Stimulated activated CD4-positive, alpha-beta T cell treated with anti-CD3 and anti-CD28 coated beads, Interleukin-4, amount 100 ng/mL, for 4 hours (primary cell): Measurements from ENCODE around the gene GBA2.

Experiments used
- DNase-seq, 2 experiments: peaks; one replicate each; pipeline ENCODE4 v3.0.0-alpha.2; 2020

GBA2 gene

DNA sequence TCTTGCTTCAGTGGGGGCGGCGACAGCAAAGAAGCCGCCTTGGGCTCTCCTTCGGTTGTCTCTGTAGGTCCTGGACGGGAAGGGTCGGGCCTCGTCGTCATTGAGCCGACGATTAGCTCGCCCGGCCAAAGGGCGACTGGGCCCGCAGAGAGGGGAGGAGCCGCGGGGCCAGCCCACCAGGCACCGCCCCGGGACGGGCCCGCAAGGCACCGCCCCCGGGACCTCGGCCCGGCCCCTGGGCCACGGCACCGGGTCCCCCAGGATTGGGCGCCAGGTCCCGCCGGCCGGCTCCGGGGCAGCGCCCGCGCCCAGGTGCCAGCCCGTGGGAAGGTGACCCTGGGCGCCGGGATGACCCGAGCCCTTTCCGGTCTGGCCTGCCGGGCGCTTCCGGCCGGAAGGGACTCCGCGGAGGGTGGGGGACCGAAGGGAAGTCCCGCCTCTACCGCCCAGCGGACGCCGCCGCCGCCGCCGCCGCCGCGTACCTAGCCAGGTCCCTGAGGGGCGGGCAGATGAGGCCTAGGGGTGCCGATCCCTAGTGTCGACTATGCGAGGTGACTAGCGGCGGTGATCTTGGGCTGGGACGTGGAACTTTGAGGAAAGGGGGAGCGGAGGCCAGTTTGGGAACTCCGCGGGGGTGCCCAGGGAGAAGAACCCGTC lies at the start of gene GBA2, which contains the start of gene RGP1:
TSS of gene GBA2 (minus strand) at position 371 of the 657 bp plus-strand sequence. CDS start 524 bp downstream, outside the sequence.
TSS of gene RGP1 (plus strand) at position 430 of the 657 bp plus-strand sequence. CDS start 469 bp downstream, outside the sequence.
- peak; percentile 50 to 68 for DNase-seq

- DNase-seq, result no peak
Measured at GRCh38 chr9:35797311-35798109, 48.5 kb upstream of the GBA2 start.

DNA sequence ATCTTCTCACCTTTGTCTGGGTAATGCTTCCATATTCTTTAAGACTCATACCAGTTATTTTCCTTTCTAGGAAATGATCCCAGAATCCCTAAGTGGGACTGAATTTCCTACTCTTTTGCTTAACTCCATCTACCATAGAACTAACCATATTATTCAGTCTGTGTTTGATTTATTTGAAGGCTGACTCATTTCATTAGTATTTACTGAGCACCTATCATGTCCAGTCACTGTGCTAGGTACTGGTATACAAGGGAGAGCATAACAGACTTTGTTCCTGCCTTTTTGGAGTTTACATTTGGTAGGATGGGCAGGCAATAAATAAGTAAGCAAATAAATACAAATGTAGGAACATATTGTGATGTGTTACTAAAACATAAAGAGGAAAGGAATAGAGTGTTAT lies 46.7 kb upstream of the GBA2 start:
- no peak for DNase-seq

GRCh38 chr9:35793461-35793860 lies 44.4 kb upstream of the GBA2 start:
- DNase-seq, result no peak

DNA sequence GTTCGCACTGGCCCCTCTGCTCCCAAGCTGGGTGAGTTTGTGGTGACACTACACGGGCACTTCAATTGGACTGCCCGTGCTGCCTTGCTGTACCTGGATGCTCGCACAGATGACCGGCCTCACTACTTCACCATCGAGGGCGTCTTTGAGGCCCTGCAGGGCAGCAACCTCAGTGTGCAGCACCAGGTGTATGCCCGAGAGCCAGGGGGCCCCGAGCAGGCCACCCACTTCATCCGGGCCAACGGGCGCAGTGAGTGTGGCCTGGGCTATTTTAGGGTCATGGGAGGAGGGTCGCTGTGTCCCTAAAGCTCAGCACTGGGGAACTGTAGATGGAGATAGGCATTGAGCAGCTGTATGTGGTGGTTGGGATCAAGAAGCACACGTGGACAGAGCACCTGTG lies 43.8 kb upstream of the GBA2 start:
- no peak for DNase-seq

GRCh38 chr9:35792024-35792813 lies 43.2 kb upstream of the GBA2 start:
- no peak for DNase-seq

DNA sequence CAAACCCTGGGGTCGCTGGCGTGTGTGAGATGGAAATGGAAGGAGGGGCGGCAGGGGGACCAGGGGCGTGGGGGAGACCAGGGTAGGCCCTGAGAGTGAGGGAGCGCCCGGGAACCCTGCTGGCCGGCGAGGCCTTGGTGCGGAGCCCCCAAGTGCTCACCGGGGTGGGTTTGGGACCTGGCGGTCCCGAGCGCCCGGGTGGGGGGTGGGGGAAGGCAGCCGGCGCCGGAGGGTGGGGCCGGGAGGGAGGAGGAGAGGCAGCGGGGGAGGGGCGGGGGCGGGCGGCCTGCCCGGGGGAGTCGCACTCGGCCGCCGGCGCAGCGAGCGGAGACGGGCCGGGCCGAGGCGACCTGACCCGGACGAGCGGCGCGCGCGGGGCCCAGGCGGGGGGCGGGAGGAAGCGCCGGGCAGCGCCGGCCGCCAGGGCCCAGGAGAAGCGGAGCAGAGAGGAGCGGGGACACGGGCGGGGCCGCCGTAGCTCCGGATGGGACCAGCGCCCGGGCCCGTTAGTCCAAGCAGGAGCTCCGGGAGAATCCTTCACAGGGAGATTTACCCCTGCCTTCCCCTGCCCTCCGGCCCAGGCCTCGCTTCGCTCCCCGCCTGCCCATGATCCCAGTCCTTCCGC lies 42.4 kb upstream of the GBA2 start, which contains the start of gene NPR2:
TSS of gene NPR2 (plus strand) at position 295 of the 625 bp plus-strand sequence. CDS start 818 bp downstream, outside the sequence.
- no peak for DNase-seq

DNA sequence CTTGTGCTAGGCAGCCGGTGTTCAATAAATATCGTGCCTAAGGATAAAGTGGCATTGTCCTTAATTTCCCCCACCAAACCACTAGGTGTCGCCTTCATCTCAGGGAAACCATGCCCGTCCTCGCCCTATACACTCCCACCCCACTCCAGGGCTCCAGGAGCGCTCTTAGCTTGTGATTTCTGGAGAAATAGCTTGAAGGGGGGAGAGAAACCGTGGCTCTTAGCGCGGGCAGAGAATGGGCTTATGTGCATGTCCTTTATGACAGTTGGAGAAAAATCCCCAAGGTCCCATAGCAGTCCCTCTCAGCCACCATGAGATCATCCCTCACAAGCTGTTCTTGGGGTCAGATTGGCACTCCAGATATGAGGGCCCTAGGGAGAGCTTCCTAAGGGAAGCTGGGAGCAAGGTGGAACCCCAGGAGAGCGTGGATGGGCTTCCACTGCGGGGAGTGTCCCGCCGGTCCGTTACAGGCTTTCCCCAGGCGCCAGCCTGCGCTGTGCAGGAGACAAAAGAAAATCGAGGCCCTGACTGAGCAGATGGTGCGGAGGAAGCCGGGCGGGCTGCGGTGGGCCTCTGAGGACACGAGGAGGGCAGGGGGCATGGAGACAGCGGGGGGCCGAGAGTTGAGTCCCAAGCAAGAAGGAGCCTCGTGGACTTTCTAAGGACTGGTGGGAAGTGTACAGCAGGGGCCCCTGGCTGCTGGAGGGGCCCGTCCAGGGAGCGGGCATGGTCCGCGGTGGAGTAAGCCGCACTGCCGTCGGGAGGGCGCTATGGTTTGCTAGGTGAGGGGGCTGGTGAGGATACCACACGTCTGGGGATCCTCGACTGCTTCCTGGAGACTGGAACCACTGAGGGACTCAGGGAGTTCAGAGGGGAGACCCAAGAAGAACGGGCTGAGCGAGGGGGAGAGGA lies 41.6 kb upstream of the GBA2 start:
- peak; percentile 31 to 45 for DNase-seq

DNA sequence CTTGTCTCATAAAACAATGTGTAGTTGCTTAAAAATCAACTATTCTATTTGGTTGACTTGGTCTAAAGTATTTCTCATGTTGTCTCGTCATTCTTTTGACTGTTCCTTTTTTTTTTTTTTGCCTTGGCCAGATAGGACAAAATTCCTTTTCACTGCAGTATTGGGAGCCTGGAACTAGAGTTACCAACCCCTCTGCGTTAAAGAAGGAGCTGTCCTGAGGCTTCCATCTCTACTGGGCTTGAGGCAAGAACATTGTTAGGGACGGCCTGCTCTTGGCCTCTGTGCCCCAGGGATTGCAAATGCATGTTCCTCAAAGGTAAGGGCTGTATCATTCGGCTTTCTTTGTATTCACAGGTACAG lies 41.0 kb upstream of the GBA2 start:
- DNase-seq, result no peak

GRCh38 chr9:35789541-35789940 lies 40.5 kb upstream of the GBA2 start:
- DNase-seq, result no peak

DNA sequence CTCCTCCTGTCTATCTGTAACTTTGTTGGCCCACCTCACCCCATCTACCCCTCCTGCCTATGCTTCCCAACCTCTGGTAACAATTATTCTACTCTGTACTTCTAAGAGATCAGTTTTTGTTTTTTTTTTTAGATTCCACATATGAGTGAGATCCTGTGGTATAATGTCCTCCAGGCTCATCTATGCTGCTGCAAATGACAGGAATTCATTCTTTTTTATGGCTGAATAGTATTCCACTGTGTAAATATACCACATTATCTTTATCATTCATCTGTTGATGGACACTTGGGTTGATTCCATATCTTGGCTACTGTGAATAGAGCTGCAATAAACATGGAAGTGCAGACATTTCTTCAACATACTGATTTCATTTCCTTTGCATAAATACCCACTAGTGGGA lies 34.4 kb upstream of the GBA2 start:
- no peak for DNase-seq

DNA sequence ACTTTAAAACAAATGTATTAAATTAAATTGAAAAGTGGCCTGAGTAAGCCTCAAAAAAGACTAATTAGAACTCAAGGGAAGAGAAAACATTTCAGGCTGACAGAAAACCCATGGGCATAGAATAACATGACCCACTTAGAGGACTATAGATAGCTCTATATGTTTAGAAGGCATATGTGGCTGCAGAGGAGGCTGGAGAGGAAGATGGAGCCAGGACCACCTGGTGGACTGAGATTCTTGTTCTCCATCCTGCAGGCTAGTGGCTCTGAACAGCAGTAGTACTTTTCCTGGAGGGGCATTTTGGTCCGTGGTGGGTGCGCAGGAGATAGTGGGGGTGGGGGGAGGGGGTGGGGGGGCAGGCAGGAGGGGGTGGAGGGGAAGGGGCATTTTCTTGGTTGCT lies 32.0 kb upstream of the GBA2 start:
- no peak for DNase-seq

DNA sequence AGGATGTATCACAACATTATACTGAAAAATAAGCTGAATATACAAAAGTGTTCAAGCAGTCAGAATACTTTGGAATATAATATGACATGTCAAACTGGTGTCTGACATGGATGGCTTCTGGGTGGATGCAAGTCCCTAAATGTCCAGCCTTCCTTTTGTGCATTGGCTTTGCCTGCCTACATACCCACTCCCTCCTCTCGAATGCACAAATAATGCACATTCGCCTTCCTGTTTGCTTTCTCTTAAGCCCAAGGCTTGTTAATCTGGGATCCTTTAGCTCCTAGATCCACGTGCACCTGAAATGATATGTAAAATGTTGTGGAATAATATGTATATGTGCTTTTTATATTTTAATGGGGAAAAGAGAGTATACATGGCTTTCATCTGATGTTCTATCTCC lies 29.5 kb upstream of the GBA2 start:
- DNase-seq, result no peak

DNA sequence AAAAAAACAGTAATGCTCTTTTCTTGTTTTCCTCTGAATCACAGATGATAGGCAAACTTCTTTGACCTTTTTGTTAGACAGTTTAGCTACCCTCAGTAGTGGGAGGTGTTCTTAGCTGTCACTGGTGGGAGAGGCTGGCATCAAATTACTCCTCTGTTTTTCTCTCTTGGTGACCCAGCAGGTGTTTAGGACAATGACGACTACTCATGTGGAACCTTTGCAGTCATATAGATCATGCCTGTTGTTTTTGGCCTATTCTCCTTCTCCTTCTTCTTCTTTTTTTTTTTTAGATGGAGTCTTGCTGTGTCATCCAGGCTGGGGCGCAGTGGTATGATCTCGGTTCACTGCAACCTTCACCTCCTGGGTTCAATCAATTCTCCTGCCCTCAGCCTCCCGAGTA lies 27.0 kb upstream of the GBA2 start:
- DNase-seq, result no peak

- no peak for DNase-seq
Measured at GRCh38 chr9:35774907-35775635, 26.0 kb upstream of the GBA2 start.

DNA sequence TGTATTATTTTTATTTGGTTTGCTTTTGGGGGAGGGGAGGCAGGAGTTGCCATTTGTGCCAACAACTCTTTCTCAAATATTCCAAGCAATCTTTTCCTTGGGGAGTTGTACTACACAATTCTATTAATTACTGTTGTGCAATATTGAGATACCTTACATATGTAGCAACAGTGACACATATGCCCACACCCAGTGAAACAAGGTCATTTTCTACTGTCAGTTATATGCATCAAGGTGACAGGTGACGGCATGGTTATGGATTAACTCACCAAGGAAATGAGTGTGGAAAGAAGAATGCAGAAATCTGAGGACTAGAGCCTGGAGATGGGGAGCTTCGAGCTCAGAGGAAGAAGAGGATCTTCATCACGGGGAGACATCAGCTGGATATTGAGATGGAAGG lies 22.9 kb upstream of the GBA2 start:
- DNase-seq, result no peak

- DNase-seq, result no peak
Measured at GRCh38 chr9:35771534-35771933, 22.5 kb upstream of the GBA2 start.

GRCh38 chr9:35771075-35771433 lies 22.0 kb upstream of the GBA2 start:
- no peak for DNase-seq

- no peak for DNase-seq
Measured at GRCh38 chr9:35769763-35770162, 20.7 kb upstream of the GBA2 start.

DNA sequence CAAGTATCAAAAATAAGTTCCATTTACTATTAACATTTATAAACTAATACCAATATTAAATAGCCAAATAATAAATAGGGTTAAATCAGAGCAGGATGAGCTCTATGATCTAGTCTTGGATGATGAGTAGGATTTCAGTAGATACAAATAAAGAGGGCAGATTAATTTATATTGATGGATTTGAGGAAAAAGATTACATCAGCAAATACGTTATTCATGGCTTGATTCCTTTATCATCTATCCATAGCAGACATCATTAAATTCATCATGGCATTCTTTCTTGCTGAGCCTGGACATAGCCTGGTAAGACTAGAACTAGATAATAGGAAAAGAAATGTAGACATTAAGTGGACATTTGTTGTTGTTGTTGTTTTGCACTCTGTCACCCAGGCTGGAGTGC lies 18.4 kb upstream of the GBA2 start:
- no peak for DNase-seq

GRCh38 chr9:35766997-35767396 lies 18.0 kb upstream of the GBA2 start:
- DNase-seq, result no peak
